ENCODE measurements around the gene SERPINI2. TPM values are rescaled to one million over a fixed set of nuclear protein-coding genes. Genes with fewer than 3 reads are reported as not detected.

The SERPINI2 gene
- total RNA-seq, 6 experiments from 2014 or later, result not detected

DNA sequence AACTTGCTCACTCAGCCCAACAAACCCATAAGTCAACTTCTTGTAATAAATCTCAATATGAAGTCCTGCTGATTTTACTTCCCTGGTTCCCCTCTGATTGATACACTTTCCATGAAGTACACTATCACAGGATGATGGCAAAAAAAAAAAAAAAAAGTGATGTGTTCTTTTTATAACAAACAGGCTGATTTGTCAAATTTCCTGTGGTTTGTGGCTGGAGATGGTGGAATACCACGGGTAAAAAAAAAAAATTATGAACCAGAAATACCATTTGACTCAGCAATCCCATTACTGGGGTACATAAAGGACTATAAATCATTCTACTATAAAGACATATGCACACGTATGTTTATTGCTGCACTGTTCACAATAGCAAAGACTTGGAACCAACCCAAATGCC, 10.7 kb upstream of the SERPINI2 start:
- H3K27ac Mint-ChIP-seq, result no peak overlapping the region
- no peaks in the 10 kb centered on the region for H3K36me3 Mint-ChIP-seq (ENCODE audit: low read depth)
- peaks cover 39% of the 10 kb centered on the region for H3K9me3 Mint-ChIP-seq
- no peaks in the 10 kb centered on the region for H3K4me1 Mint-ChIP-seq (ENCODE audit: low read depth)
- H3K27me3 Mint-ChIP-seq (ENCODE audit: insufficient read depth), result no peaks in the 10 kb centered on the region
- no peak for DNase-seq
- no peak for TF ChIP-seq CTCF (IDR thresholded peaks at IDR 0.05)
- no peak overlapping the region for H3K4me3 Mint-ChIP-seq

DNA sequence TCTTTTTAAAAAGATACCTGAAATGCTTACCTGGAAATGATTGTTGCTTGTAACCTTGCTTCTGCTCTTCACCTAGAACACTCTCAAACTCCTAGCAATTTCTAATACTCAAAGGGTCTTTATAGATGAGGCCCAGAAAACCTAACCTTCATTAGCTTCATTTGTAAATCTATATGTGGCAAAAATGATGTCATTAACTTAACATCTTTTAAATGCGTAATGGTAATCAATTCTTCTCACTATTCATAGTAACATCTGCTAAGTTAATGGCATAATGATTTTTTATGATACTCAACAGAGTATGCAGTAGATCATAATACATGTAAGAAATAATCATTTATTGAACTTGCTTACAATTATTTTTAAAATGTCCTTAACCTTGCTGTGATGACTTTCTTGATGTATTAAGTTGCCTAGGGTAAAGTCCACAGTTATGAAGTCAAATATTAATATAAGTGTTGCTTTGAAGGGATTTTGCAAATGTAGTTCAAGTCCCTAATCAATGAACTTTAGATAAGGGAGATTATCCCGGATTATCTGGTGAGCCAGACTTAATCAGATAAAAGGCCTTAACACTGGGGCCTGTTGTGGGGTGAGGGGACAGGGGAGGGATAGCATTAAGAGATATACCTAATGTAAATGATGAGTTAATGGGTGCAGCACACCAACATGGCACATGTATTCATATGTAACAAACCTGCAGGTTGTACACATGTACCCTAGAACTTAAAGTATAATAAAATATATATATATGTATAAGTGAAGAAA, 10.1 kb upstream of the SERPINI2 start:
- no peak for TF ChIP-seq CTCF (IDR thresholded peaks at IDR 0.05)
- Mint-ChIP-seq H3K4me3 (no peak overlapping the region), H3K27me3 (ENCODE audit: insufficient read depth) (no peaks in the 10 kb centered on the region), H3K36me3 (ENCODE audit: low read depth) (no peaks in the 10 kb centered on the region), H3K27ac (no peak overlapping the region), H3K4me1 (ENCODE audit: low read depth) (no peaks in the 10 kb centered on the region), H3K9me3 (peaks cover 39% of the 10 kb centered on the region)
- DNase-seq, result no peak

- Mint-ChIP-seq H3K4me1 (ENCODE audit: low read depth) (no peaks in the 10 kb centered on the region), H3K36me3 (ENCODE audit: low read depth) (no peaks in the 10 kb centered on the region), H3K4me3 (no peak overlapping the region), H3K27me3 (ENCODE audit: insufficient read depth) (no peaks in the 10 kb centered on the region), H3K9me3 (peaks cover 28% of the 10 kb centered on the region), H3K27ac (no peak overlapping the region)
- DNase-seq, result no peak
- no peak for TF ChIP-seq CTCF (IDR thresholded peaks at IDR 0.05)
Measured at GRCh38 chr3:167481164-167481563, 7.3 kb upstream of the SERPINI2 start.

DNA sequence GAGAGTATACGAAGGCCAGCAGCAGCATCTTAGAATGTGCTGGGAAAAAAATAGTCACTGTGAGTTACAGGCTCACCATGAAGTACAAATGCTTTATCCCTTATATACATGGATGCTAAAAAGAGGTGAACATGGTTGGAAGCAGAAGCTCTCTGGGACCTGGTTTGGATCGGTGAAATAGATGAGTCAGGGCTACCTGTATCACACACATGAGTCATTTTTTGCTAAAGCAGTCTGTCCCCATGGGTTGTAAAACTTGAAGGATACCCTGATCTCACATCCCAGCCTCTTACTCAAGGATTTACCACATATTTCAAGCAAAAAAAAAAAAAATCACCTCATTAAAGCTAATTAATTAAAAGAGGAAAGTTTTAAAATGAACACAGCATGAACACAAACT, 6.9 kb upstream of the SERPINI2 start:
- no peaks in the 10 kb centered on the region for H3K4me1 Mint-ChIP-seq (ENCODE audit: low read depth)
- H3K9me3 Mint-ChIP-seq, result peaks cover 24% of the 10 kb centered on the region
- H3K27me3 Mint-ChIP-seq (ENCODE audit: insufficient read depth), result no peaks in the 10 kb centered on the region
- H3K27ac Mint-ChIP-seq, result no peak overlapping the region
- TF ChIP-seq CTCF (IDR thresholded peaks at IDR 0.05), result no peak
- H3K4me3 Mint-ChIP-seq, result no peak overlapping the region
- DNase-seq, result no peak
- no peaks in the 10 kb centered on the region for H3K36me3 Mint-ChIP-seq (ENCODE audit: low read depth)

DNA sequence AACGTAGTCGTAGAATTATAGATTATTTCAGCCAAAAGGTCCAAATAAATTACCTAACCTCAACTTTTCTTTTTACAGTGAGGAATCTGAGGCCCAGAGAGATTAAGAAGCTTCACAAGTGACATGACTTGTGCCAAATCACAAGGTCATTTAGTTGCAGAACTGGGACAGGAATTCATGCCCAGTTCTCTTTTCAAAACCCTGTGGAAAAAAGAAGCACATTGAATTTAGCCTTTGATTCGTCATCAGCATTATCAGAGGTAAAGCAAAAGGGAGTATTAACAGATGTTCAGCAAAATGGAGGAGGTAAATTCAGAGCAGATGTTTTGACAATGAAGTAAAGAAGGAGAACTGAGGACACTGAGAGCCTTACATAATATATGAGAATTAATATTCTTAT, 4.5 kb downstream of the SERPINI2 start:
- no peaks in the 10 kb centered on the region for H3K27me3 Mint-ChIP-seq (ENCODE audit: insufficient read depth)
- H3K9me3 Mint-ChIP-seq, result peaks cover 31% of the 10 kb centered on the region
- H3K27ac Mint-ChIP-seq, result no peak overlapping the region
- no peak overlapping the region for H3K4me3 Mint-ChIP-seq
- no peak for TF ChIP-seq CTCF (IDR thresholded peaks at IDR 0.05)
- no peak for DNase-seq
- no peaks in the 10 kb centered on the region for H3K36me3 Mint-ChIP-seq (ENCODE audit: low read depth)
- H3K4me1 Mint-ChIP-seq (ENCODE audit: low read depth), result no peaks in the 10 kb centered on the region

All from HFFc6 (cell line).